NCI-H2081 treated with DMSO at 0.1 percent for 48 hours (cell line): ENCODE data around the gene AMN.

Experiments used
- DNase-seq: peaks from one replicate; lab custom pipeline; 2025; lab: John Stamatoyannopoulos, UW

AMN gene

DNA sequence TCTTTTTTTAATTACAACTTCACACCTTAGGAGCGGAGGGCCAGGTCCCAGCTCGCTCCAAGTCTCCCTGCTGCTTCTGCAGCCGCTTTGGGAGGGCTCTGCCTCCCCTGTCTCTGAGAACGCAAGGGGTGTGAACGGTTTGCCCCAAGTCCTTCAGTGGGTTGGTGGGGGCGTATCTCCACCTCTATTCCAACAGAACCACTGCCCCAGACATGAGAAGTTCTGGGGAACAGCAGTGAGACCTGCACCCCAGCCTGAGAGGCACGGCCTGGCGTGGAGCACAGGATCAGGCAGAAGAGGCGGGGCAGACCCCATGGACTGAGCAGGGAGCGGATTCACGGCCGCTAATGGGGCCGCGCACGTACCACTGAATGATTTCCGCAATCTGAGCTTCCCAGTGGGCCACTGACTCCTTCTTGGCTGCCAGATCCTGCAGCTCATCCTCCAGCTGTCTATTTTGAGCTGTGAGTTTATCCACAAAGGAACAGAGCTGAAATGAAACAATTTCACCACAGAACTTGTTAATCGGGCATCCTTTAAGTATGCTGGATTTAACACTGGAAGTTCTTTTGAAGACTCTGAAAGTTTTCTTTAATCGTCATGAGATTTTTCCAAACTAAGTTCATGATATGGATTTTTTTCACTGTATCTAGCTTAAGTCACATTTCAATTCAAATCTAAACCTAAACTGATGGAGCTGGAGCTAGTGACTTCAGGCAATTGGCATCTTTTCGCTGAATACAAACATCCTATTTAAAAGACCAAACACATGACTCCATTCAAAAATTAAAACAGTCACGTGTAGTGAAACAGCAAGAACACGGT, 44.4 kb downstream of the AMN start:
- DNase-seq: no peak

DNA sequence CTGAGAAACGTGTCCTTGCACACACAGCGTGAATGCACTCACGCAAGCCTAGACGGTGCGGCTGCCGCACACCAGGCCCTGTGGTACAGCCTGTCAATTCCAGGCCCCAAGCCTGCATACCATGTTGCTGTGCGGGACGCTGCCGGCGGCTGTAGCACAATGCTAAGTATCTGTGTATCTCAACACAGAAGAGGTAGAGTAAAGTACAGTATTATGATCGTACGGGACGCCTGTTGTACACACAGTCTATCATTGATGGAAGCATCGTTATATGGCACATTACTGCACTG, 45.0 kb downstream of the AMN start:
- DNase-seq: no peak

DNA sequence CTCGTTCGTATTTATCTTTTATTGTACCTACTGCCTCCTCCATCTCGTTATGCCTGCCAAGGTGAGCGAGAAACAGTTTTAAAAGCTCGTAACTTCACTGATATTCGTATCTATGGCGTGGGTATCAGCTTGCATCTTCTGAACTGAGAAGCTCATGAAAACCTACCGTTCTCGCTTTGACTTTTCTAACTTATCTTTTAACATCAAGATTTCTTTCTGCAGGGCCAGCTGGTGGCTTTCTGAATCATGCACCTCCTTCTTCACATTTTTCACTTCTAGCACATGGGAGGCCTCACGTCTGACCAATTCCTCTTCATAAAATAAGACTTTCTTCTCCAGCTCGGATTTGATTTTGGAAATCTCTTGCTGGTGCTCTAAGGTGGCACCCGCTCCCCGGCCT, 45.8 kb downstream of the AMN start:
- DNase-seq: no peak

DNA sequence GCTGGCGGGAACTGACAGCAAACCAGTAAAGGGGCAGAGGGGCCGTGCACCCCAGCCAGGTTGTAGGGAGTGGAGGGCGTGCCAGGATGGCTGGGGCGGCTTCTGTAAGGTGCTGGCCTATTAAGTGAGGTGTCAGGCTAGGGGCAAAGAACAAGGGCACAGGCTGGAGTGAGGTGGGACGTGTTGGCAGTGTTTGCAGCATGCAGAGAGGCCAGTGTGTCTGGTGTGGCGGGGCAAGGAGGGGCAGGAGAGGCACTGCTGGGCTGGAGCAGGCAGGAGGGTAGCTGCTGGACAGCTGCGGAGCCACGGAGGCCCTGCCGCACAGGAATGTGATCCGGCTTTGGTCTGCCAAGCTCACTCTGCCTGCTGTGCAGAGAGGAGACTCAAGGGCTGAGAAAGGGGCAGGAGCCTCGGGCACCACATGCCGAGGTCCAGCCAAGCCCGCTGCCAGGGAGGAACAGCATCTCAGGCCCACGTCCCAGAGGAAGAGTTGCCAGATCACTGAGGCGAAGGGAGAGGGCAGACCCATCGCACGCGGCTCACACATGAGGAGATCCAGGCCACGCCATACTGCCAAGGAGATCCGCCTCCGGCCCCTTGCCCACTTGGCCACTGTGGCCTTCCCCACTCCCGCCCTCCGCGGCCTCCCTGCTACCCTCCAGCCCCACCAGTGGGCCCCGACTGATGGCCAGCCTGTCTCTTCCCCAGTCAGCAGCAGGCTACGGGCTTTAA, 46.8 kb downstream of the AMN start:
- no peak for DNase-seq

DNA sequence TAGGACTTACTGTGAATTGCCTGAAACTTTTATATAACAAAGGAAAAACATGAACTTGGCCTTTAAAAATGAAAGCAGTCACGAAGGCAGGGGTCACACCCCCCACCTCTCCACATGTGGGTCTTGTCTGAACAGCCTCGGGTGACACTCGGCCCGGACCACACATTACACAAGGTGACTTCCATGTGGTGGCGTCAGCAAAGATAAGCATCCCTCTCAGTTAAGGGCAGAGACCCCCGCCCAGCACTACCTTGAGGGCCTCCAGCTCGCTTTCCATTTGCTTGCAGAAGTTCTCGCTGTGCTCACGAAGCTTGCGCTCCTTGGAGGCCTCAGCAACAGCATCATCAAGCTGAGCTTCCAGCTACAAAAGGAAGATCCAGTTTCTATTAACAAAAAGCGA, 47.4 kb downstream of the AMN start:
- no peak for DNase-seq

DNA sequence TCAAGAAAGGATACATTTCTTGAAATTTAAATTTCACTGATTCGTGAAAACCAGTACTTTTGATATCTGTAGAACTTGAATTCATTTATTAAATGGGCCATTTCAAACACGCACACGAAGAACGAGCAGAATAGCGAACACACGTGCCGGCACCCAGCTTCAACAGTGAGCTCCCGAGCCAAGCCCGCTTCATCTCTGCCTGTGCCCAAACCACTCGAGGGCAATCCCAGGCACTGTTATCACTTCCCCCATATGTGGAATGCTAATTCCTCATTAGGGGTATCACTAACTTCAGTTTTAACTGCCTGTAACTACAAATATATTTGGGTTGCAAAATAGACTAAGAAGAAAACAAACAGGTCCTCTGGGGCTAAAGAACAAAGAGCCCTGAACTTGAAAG, 48.0 kb downstream of the AMN start:
- no peak for DNase-seq

DNA sequence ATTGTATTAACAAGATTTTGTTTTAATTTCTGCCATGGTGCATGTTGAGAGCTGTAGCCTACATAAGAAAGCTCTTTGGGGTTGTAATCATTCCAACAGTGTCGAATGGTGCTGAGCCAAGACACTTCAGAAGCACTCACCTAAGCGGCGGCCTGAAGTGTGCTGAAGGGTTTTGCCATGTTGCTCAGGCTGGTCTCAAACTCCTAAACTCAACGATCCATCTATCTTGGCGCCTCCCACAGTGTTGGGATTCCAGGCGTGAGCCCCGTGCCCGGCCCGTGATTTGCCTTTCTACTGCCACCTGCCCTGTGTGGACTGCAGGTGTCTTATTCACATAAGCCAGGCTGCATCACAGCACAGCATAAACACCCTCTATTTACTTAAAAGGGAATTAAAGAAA, 48.9 kb downstream of the AMN start:
- DNase-seq: no peak

DNA sequence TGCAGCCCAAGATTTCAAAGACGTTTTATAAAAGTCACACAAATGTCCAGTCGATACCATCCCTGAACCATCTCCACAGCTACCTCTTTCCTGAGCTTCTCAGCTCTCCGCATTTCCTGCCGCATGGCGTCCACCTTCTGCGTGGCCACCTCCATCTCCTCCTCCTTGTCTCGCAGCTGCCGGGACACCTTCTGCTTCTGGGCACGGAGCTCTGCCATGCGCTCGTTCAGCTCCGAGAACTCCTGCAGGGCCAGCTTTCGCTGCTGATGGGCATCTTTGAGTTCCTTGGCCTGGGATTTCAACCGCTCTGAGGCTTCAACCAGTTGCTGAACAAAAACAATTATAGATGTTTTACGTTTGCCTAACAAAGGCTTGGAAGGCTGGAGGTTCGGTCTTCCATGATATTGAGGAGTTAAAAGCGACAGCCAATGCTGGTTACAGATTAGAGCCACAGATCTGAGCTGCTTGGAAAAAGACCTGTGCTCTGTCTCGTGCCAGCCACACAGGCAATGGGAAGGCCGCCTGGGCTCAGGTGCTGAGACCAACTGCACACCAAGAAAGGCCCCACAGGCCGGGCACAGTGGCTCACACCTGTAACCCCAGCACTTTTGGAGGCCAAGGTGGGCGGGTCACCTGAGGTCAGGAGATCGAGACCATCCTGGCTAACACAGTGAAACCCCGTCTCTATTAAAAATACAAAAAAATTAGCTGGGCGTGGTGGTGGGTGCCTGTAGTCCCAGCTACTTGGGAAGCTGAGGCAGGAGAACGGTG, 49.6 kb downstream of the AMN start:
- no peak for DNase-seq

DNA sequence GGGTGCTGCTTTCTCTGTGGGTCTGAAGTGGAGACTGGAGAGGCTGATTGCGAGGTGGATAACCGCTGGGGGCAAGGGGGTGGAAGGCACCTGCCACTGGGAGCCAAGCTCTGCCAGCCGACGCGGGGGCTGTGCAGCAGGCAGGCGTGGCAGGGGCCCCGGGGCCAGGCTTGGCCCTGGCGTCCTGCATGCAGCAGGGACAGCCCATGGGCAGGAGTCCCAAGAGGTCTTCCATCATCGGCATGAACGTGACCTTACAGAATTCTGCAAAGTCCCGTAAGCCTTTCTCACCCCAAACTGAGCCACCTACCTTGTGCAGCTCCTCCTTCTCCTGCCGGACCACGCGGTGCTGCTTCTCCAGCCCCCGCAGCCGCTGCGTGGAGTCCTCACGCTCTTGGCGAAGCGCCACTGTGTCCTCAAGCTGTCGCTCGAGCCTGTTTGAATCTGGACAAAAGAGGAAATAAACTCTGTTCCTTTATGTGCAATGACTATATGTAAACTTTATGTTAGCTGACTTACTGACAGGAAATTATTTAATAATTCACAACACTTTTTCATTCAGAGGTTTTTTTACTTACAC, 51.3 kb downstream of the AMN start:
- DNase-seq: no peak

DNA sequence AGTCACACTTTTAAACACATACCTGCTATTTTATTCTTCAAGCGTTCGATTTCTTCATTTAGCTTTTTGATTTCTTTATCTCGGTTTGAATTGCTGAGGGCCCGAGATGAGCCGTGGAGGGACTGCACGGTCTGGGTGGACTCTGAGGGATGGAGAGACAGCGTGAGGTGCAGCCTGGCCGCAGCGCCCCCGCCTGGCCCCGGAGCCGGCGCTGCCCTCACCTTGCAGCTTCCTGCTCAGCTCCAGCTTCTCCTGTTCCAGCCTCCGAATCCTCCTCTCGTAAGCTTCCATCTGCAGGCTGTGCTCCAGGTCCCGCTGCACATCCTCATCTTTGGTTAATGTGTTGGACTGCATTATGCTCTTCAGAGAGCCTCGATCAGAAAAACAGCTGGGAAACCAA, 53.2 kb downstream of the AMN start:
- DNase-seq: no peak

DNA sequence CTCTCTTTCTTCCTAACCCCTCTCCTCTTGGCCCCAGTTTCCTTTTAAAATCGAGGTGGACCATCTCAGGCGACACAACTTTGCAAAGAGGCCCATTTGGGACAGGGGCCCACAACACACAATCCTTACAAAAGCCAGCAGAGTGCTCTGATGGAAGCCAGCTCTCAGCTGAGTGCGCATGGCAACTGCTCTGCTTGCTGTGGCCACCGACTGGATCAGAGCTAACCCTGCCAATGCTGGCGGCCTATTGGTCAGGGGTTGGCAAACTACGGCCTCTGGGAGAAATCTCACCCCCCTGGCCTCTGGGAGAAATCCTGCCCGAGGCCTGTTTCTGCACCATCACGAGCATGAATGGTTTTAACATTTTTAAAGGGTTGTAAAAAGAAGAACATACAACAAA, 55.0 kb downstream of the AMN start:
- no peak for DNase-seq

DNA sequence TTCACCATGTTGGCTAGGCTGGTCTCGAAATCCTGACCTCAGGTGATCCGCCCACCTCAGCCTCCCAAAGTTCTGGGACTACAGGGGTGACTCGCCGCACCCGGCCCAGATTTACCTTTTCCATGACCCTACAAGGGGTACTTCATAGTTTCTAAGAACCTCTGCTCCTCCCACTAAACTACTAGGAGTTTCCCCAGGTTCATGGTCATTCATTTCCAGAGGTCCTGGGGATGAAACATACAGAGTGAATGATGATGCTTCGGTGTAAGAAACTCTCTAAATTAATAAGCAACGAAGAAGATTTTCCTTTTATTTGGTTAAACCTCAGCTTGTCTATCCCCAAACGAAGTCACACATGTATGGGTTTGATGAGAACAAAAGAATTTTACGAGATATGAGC, 56.9 kb downstream of the AMN start:
- no peak for DNase-seq

DNA sequence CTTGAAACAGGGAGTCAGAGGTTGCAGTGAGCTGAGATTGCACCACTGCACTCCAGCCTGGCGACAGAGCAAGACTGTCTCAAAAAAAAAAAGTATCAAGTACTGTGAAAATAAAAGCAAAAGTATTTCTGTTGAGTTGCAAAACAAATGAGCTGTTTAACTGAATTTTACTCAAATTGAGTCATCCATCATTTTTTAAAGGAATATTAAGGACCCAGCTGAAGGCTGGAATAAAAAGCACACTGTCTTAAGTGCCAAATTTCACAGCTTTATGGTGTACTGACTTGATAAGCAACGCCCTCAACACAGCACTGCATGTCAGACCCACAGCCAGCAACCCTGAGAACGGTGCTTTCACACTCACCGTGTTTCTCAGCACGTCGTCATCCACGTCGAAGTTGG, 57.9 kb downstream of the AMN start:
- DNase-seq: no peak
